GM23338 (cell line): Measurements from ENCODE around the gene CYP2D6.

Experiments used
- CTCF ChIP-seq, 2 experiments: fragments of 200-600 bp in 1 of 2; sonication (generic) in 1 of 2; conservative IDR thresholded peaks; 2 replicates each; pipeline versions ENCODE4 v1.5.1 to v1.6.1; 2016 to 2017; ENCODE audit warnings: antibody characterized with exemption in 2 of 2, low read depth in 2 of 2, mild to moderate bottlenecking in 2 of 2, moderate library complexity in 1 of 2
- EZH2 ChIP-seq: fragments of 200-600 bp; sonication (generic); IDR thresholded peaks from one replicate; pipeline ENCODE4 v1.8.0; 2017; ENCODE audit warnings: antibody characterized with exemption, mild to moderate bottlenecking, low read depth; ENCODE audit not compliant: unreplicated experiment
- EZH2phosphoT487 ChIP-seq: fragments of 200-600 bp; sonication (generic); IDR thresholded peaks from one replicate; pipeline ENCODE4 v1.8.1; 2018; ENCODE audit warnings: antibody characterized with exemption; ENCODE audit not compliant: unreplicated experiment
- JUNB ChIP-seq: IDR thresholded peaks from one replicate; pipeline ENCODE4 v1.6.1; 2016; ENCODE audit warnings: antibody characterized with exemption; ENCODE audit not compliant: unreplicated experiment
- POLR2AphosphoS5 ChIP-seq: IDR thresholded peaks from 2 replicates; pipeline ENCODE4 v1.6.1; 2016; ENCODE audit warnings: antibody characterized with exemption, low read depth
- REST ChIP-seq: IDR thresholded peaks from one replicate; pipeline ENCODE4 v1.6.1; 2018; ENCODE audit warnings: antibody characterized with exemption; ENCODE audit not compliant: unreplicated experiment
- ZNF114 ChIP-seq: fragments of 250-450 bp; sonication (Bioruptor Pico); IDR thresholded peaks from 2 replicates; pipeline ENCODE4 v1.5.0; 2020; ENCODE audit warnings: mild to moderate bottlenecking, moderate library complexity

- no peak for TF ChIP-seq EZH2
- no peak for TF ChIP-seq CTCF (conservative IDR thresholded peaks at IDR 0.05; ENCODE audit: low read depth in 2 of 2)
- no peak for TF ChIP-seq EZH2phosphoT487
- no peak for TF ChIP-seq JUNB
- TF ChIP-seq POLR2AphosphoS5: no peak
- no peak for TF ChIP-seq REST
- no peak for TF ChIP-seq ZNF114 (CRISPR knock-in tag)
Observed at GRCh38 chr22:42168476-42168875, 37.9 kb upstream of the CYP2D6 start.
